GM12878 (cell line): ENCODE data around the gene MYL1. TPM values are rescaled to one million over a fixed set of nuclear protein-coding genes. Genes with fewer than 3 reads are reported as not detected.
A peak's percentile ranks its signal among the peaks of the same experiment; 100 is the strongest.

ENCODE experiments used
- ATAC-seq: fragments of 200-7000 bp; cut with Tn5 transposase; 3 replicates; pipeline ENCODE4 v1.9.1; 2020; ENCODE audit warnings: mild to moderate bottlenecking, moderate library complexity
- BruUV-seq: library from RNA; stranded (reverse); fragments of 400-500 nt; replicated peaks from 2 replicates; lab custom pipeline; 2021; lab: Mats Ljungman, UMichigan
- CTCF ChIA-PET: fragments of 300-600 bp; sonication (Branson Sonifier 250); formaldehyde crosslinking; extraction: SDS; loops from one replicate; lab custom pipeline; 2021; ENCODE audit warnings: inconsistent platforms; lab: Yijun Ruan, JAX
- POLR2A ChIA-PET: fragments of 350-600 bp; formaldehyde crosslinking; extraction: SDS; loops from one replicate; lab custom pipeline; 2021; ENCODE audit warnings: inconsistent platforms; lab: Charles Lee
- RAD21 ChIA-PET: fragments of 300-600 bp; sonication (Branson Sonifier 250); formaldehyde crosslinking; loops from one replicate; lab custom pipeline; 2023; ENCODE audit warnings: antibody characterized with exemption; ENCODE audit not compliant: unreplicated experiment; lab: Charles Lee
- SMC1A ChIA-PET: fragments of 300-600 bp; sonication (Branson Sonifier 250); formaldehyde crosslinking; loops from one replicate; lab custom pipeline; 2023; ENCODE audit not compliant: unreplicated experiment, uncharacterized antibody; lab: Charles Lee
- DNase-seq: peaks from one replicate; pipeline ENCODE4 v3.0.0-alpha.2; 2011; ENCODE audit warnings: low read depth, low spot score
- FAIRE-seq: peaks from 3 replicates; lab custom pipeline; 2011; peaks lifted over from hg19 to GRCh38; lab: Jason Lieb, UNC
- H2AFZ ChIP-seq: 2 replicates; pipeline ENCODE4 v1.6.0; 2011; ENCODE audit warnings: low read depth, low read length, control low read depth; ENCODE audit not compliant: control insufficient read depth
- H3K27ac ChIP-seq: 2 replicates; pipeline ENCODE4 v1.5.1; 2011; ENCODE audit warnings: control low read depth; ENCODE audit not compliant: control insufficient read depth, insufficient read depth
- H3K27me3 ChIP-seq, 2 experiments: replicated peaks in 1 of 2; 2 replicates each; pipeline versions ENCODE4 v1.6.0 to v1.6.1; 2011; ENCODE audit warnings: low read length in 1 of 2; ENCODE audit not compliant: control insufficient read depth in 2 of 2, insufficient read depth in 2 of 2
- H3K36me3 ChIP-seq, 2 experiments: 2 replicates each; pipeline ENCODE4 v1.5.1; 2011; ENCODE audit warnings: low read length in 1 of 2; ENCODE audit not compliant: control insufficient read depth in 2 of 2, insufficient read depth in 2 of 2
- H3K4me1 ChIP-seq: 2 replicates; pipeline ENCODE4 v1.6.1; 2011; ENCODE audit warnings: mild to moderate bottlenecking, low read length, moderate library complexity, mixed read lengths; ENCODE audit not compliant: control insufficient read depth, insufficient read depth
- H3K4me2 ChIP-seq: 2 replicates; pipeline ENCODE4 v1.6.0; 2011; ENCODE audit warnings: control low read depth; ENCODE audit not compliant: control insufficient read depth, insufficient read depth
- H3K4me3 ChIP-seq: fragments of 200-600 bp; sonication (generic); 2 replicates; pipeline ENCODE4 v1.5.1; 2016
- H3K79me2 ChIP-seq: 2 replicates; pipeline ENCODE4 v1.6.0; 2011; ENCODE audit warnings: low read length; ENCODE audit not compliant: control insufficient read depth, insufficient read depth
- H3K9ac ChIP-seq: 2 replicates; pipeline ENCODE4 v1.8.0; 2011; ENCODE audit warnings: low read length, control low read depth, mixed read lengths; ENCODE audit not compliant: control insufficient read depth, insufficient read depth
- H3K9me3 ChIP-seq: replicated peaks from 3 replicates; pipeline ENCODE4 v1.5.1; 2011; ENCODE audit warnings: mild to moderate bottlenecking, low read length; ENCODE audit not compliant: control insufficient read depth, insufficient read depth
- H4K20me1 ChIP-seq: 2 replicates; pipeline ENCODE4 v1.6.0; 2011; ENCODE audit not compliant: control insufficient read depth, insufficient read depth
- ATF7 ChIP-seq: fragments of 450-650 bp; IDR thresholded peaks from 2 replicates; pipeline ENCODE4 v1.6.1; 2016; ENCODE audit warnings: low read depth, mild to moderate bottlenecking
- BRCA1 ChIP-seq: IDR thresholded peaks from 2 replicates; pipeline ENCODE4 v1.6.1; 2011; ENCODE audit warnings: low read depth, low read length, improper control_type of control experiment
- CEBPZ ChIP-seq: fragments of 150-350 bp; IDR thresholded peaks from 2 replicates; pipeline ENCODE4 v1.6.1; 2016; ENCODE audit warnings: low read depth, low read length
- DPF2 ChIP-seq: fragments of 450-650 bp; IDR thresholded peaks from 2 replicates; pipeline ENCODE4 v1.6.1; 2017; ENCODE audit warnings: mild to moderate bottlenecking
- EED ChIP-seq: sonication (generic); IDR thresholded peaks from 2 replicates; pipeline ENCODE4 v1.6.1; 2016; ENCODE audit warnings: antibody characterized with exemption, low read depth
- KDM1A ChIP-seq: fragments of 200-600 bp; sonication (generic); IDR thresholded peaks from 2 replicates; pipeline ENCODE4 v1.6.1; 2016; ENCODE audit warnings: borderline replicate concordance
- NBN ChIP-seq: fragments of 450-650 bp; IDR thresholded peaks from 2 replicates; pipeline ENCODE4 v1.6.1; 2016
- POLR2A ChIP-seq: IDR thresholded peaks from 2 replicates; pipeline ENCODE4 v1.6.1; 2011; ENCODE audit warnings: low read depth, mild to moderate bottlenecking, low read length
- SIN3A ChIP-seq: IDR thresholded peaks from 2 replicates; pipeline ENCODE4 v1.6.1; 2012; ENCODE audit warnings: low read depth, low read length, improper control_type of control experiment
- SMAD5 ChIP-seq: IDR thresholded peaks from 2 replicates; pipeline ENCODE4 v1.6.1; 2016; ENCODE audit warnings: antibody characterized with exemption, low read depth
- SMC3 ChIP-seq: IDR thresholded peaks from 2 replicates; pipeline ENCODE4 v1.6.1; 2011; ENCODE audit warnings: low read length, improper control_type of control experiment, borderline replicate concordance
- WGBS: methylation state at CpG from one replicate; pipeline ENCODE4 v1.1.6; 2016; ENCODE audit warnings: low lambda C conversion rate; ENCODE audit not compliant: insufficient replicate concordance, insufficient coverage; ENCODE audit errors: missing lambda C conversion rate; 5-methylcytosine and 5-hydroxymethylcytosine counted together
- in situ Hi-C: fragments of 300-500 bp; cut with MboI; formaldehyde crosslinking; loops from 9 replicates; pipeline ENCODE4 v1.14.3; 2018; ENCODE audit warnings: mixed read lengths
- intact Hi-C: fragments of 100-400 bp; cut with micrococcal nuclease; formaldehyde crosslinking; loops from one replicate; pipeline ENCODE4 v1.14.2; 2022; ENCODE audit not compliant: unreplicated experiment
- polyA plus RNA-seq, 11 experiments: library from polyadenylated mRNA; depleted of rRNA in 4 of 11; unstranded in 6 of 11; stranded (reverse) in 5 of 11; fragments of >200 nt; fragmentation: Nextera tagmentation in 4 of 11; fragmentation: Illumina TruSeq in 1 of 11; extraction: Ambion mirVana in 4 of 11; extraction: Trizol in 1 of 11; gene quantifications; 1 replicate in 1 of 11; 2 replicates in 10 of 11; pipeline versions ENCODE4 v1.2.1 to v1.2.3, GENCODE V29; 2011 to 2016; ENCODE audit warnings: inconsistent platforms in 2 of 11, missing spikeins in 2 of 11, low read depth in 1 of 11
- total RNA-seq, 4 experiments: library from RNA; depleted of rRNA in 3 of 4; stranded (reverse); fragments of >200 nt in 3 of 4; fragmentation: Illumina TruSeq in 1 of 4; extraction: Trizol in 1 of 4; gene quantifications; 2 replicates each; pipeline versions ENCODE4 v1.2.1 to v1.2.3, GENCODE V29; 2013 to 2021

Gene MYL1
- total and polyA plus RNA-seq, 10 of the 15 experiments (the other 5 are each of a cell fraction or from before 2014, with no cell fraction given) = 0.43 TPM; not detected in 9

DNA sequence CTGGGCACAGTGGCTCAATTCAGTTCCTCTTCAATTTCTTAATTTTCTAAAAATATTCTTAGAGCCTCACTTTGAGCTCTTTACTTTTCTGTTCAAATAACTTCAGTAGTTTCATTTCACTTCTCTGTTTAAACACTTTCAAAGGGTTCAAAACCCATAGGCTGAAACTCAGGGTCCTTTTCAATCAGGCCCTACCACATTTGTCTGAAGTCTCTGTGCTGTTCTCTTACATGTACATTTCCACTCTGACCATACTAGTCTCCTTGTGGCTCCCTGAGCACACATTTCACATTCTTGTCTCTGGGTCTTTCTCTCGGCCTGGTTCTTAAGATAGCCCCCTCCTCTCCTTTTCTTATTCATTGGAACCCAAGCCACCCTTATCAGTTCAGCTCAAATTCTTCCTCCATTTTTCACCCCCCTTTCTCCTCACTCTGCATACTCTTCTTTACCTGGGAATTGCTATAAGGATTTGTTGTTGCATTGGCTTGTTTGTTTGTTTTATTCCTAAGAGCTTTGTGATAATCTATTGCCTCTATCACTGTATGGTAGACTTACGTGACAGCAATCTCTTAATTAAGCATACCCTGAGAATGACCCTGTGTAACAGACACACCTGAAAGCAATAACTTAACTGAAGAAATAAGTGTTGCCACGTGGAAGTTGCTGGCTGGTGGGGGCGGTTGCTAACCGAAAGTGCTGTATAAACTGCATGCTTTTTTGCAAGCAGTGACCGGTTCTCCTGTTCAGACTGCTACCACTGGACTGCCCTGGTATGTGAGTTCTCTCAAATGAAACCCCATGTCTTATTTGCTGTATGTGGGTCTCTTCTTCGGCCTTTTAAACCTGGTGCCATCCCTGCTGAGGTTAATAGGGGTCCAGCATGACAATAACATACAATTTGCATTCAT, 62.0 kb downstream of the MYL1 start:
- Histone ChIP-seq H2AFZ (no peak overlapping the region), H3K27me3 (no peaks in the 10 kb centered on the region), H3K4me2 (no peak overlapping the region), H4K20me1 (no peaks in the 10 kb centered on the region), H3K9me3 (no peaks in the 10 kb centered on the region), H3K9ac (no peak overlapping the region), H3K27ac (no peak overlapping the region), H3K79me2 (no peaks in the 10 kb centered on the region), H3K4me1 (no peaks in the 10 kb centered on the region), H3K4me3 (no peak overlapping the region), H3K36me3 (no peaks in the 10 kb centered on the region)
- FAIRE-seq = no peak
- in situ Hi-C loops = no loop called here
- POLR2A ChIA-PET = no interaction called here
- intact Hi-C loops = no loop called here
- WGBS = 43% methylated on average over 7 of the region's 7 CpGs
- SMC1A ChIA-PET = interaction anchor here (0.8 to 1.6 kb wide), 4 partner anchors 15 to 146 kb away, joined by 3 to 10 read pairs (median 3); no protein-coding TSS in a partner anchor
- peak; percentile 19; the same call in 2 of the 3 replicates for ATAC-seq
- RAD21 ChIA-PET = interaction anchor here (1.1 kb wide), 1 partner anchor 10 kb away, joined by 5 read pairs; no protein-coding TSS in a partner anchor
- CTCF ChIA-PET = interaction anchor here (1.6 to 2.4 kb wide), 2 partner anchors 12 to 84 kb away, joined by 4 to 5 read pairs; no protein-coding TSS in a partner anchor
- DNase-seq = no peak
- BruUV-seq = no TSS peak
- no peak for TF ChIP-seq CEBPZ
- no peak for TF ChIP-seq KDM1A
- TF ChIP-seq SIN3A = no peak
- no peak for TF ChIP-seq EED
- TF ChIP-seq DPF2 = no peak
- TF ChIP-seq SMAD5 = no peak
- no peak for TF ChIP-seq BRCA1
- TF ChIP-seq POLR2A = no peak
- no peak for TF ChIP-seq NBN
- TF ChIP-seq SMC3 = no peak
- TF ChIP-seq ATF7 = no peak
